GM12878 (cell line): ENCODE measurements around the gene MGLL. TPM values are rescaled to one million over a fixed set of nuclear protein-coding genes. Genes with fewer than 3 reads are reported as not detected.

Source experiments
- ATAC-seq: fragments of 200-7000 bp; cut with Tn5 transposase; 3 replicates; pipeline ENCODE4 v1.9.1; 2020; ENCODE audit warnings: mild to moderate bottlenecking, moderate library complexity
- BruUV-seq: library from RNA; stranded (reverse); fragments of 400-500 nt; replicated peaks from 2 replicates; lab custom pipeline; 2021; lab: Mats Ljungman, UMichigan
- CTCF ChIA-PET: fragments of 300-600 bp; sonication (Branson Sonifier 250); formaldehyde crosslinking; extraction: SDS; loops from one replicate; lab custom pipeline; 2021; ENCODE audit warnings: inconsistent platforms; lab: Yijun Ruan, JAX
- POLR2A ChIA-PET: fragments of 350-600 bp; formaldehyde crosslinking; extraction: SDS; loops from one replicate; lab custom pipeline; 2021; ENCODE audit warnings: inconsistent platforms; lab: Charles Lee
- RAD21 ChIA-PET: fragments of 300-600 bp; sonication (Branson Sonifier 250); formaldehyde crosslinking; loops from one replicate; lab custom pipeline; 2023; ENCODE audit warnings: antibody characterized with exemption; ENCODE audit not compliant: unreplicated experiment; lab: Charles Lee
- SMC1A ChIA-PET: fragments of 300-600 bp; sonication (Branson Sonifier 250); formaldehyde crosslinking; loops from one replicate; lab custom pipeline; 2023; ENCODE audit not compliant: unreplicated experiment, uncharacterized antibody; lab: Charles Lee
- DNase-seq: peaks from one replicate; pipeline ENCODE4 v3.0.0-alpha.2; 2011; ENCODE audit warnings: low read depth, low spot score
- FAIRE-seq: peaks from 3 replicates; lab custom pipeline; 2011; peaks lifted over from hg19 to GRCh38; lab: Jason Lieb, UNC
- H2AFZ ChIP-seq: 2 replicates; pipeline ENCODE4 v1.6.0; 2011; ENCODE audit warnings: low read depth, low read length, control low read depth; ENCODE audit not compliant: control insufficient read depth
- H3K27ac ChIP-seq: 2 replicates; pipeline ENCODE4 v1.5.1; 2011; ENCODE audit warnings: control low read depth; ENCODE audit not compliant: control insufficient read depth, insufficient read depth
- H3K27me3 ChIP-seq, 2 experiments: replicated peaks in 1 of 2; 2 replicates each; pipeline versions ENCODE4 v1.6.0 to v1.6.1; 2011; ENCODE audit warnings: low read length in 1 of 2; ENCODE audit not compliant: control insufficient read depth in 2 of 2, insufficient read depth in 2 of 2
- H3K36me3 ChIP-seq, 2 experiments: 2 replicates each; pipeline ENCODE4 v1.5.1; 2011; ENCODE audit warnings: low read length in 1 of 2; ENCODE audit not compliant: control insufficient read depth in 2 of 2, insufficient read depth in 2 of 2
- H3K4me1 ChIP-seq: 2 replicates; pipeline ENCODE4 v1.6.1; 2011; ENCODE audit warnings: mild to moderate bottlenecking, low read length, moderate library complexity, mixed read lengths; ENCODE audit not compliant: control insufficient read depth, insufficient read depth
- H3K4me2 ChIP-seq: 2 replicates; pipeline ENCODE4 v1.6.0; 2011; ENCODE audit warnings: control low read depth; ENCODE audit not compliant: control insufficient read depth, insufficient read depth
- H3K4me3 ChIP-seq: fragments of 200-600 bp; sonication (generic); 2 replicates; pipeline ENCODE4 v1.5.1; 2016
- H3K79me2 ChIP-seq: 2 replicates; pipeline ENCODE4 v1.6.0; 2011; ENCODE audit warnings: low read length; ENCODE audit not compliant: control insufficient read depth, insufficient read depth
- H3K9ac ChIP-seq: 2 replicates; pipeline ENCODE4 v1.8.0; 2011; ENCODE audit warnings: low read length, control low read depth, mixed read lengths; ENCODE audit not compliant: control insufficient read depth, insufficient read depth
- H3K9me3 ChIP-seq: replicated peaks from 3 replicates; pipeline ENCODE4 v1.5.1; 2011; ENCODE audit warnings: mild to moderate bottlenecking, low read length; ENCODE audit not compliant: control insufficient read depth, insufficient read depth
- H4K20me1 ChIP-seq: 2 replicates; pipeline ENCODE4 v1.6.0; 2011; ENCODE audit not compliant: control insufficient read depth, insufficient read depth
- CREB1 ChIP-seq: IDR thresholded peaks from 2 replicates; pipeline ENCODE4 v1.6.1; 2012; ENCODE audit warnings: low read depth, mild to moderate bottlenecking, inconsistent platforms
- KLF5 ChIP-seq: fragments of 450-650 bp; IDR thresholded peaks from 2 replicates; pipeline ENCODE4 v1.6.1; 2014; ENCODE audit warnings: mild to moderate bottlenecking; ENCODE audit not compliant: partially characterized antibody
- MTA2 ChIP-seq: fragments of 450-650 bp; IDR thresholded peaks from 2 replicates; pipeline ENCODE4 v1.6.1; 2016; ENCODE audit warnings: low read depth, mild to moderate bottlenecking, moderate library complexity
- POLR2A ChIP-seq: IDR thresholded peaks from 2 replicates; pipeline ENCODE4 v1.6.1; 2011; ENCODE audit warnings: low read depth, mild to moderate bottlenecking, low read length
- RCOR1 ChIP-seq: conservative IDR thresholded peaks from 2 replicates; pipeline ENCODE4 v1.6.1; 2012; ENCODE audit warnings: low read depth, low read length, improper control_type of control experiment
- RELA ChIP-seq: fragments of 450-650 bp; IDR thresholded peaks from 2 replicates; pipeline ENCODE4 v1.8.0; 2014; ENCODE audit warnings: borderline replicate concordance; ENCODE audit not compliant: partially characterized antibody
- SMC3 ChIP-seq: IDR thresholded peaks from 2 replicates; pipeline ENCODE4 v1.6.1; 2011; ENCODE audit warnings: low read length, improper control_type of control experiment, borderline replicate concordance
- WGBS: methylation state at CpG from one replicate; pipeline ENCODE4 v1.1.6; 2016; ENCODE audit warnings: low lambda C conversion rate; ENCODE audit not compliant: insufficient replicate concordance, insufficient coverage; ENCODE audit errors: missing lambda C conversion rate; 5-methylcytosine and 5-hydroxymethylcytosine counted together
- in situ Hi-C: fragments of 300-500 bp; cut with MboI; formaldehyde crosslinking; loops from 9 replicates; pipeline ENCODE4 v1.14.3; 2018; ENCODE audit warnings: mixed read lengths
- intact Hi-C: fragments of 100-400 bp; cut with micrococcal nuclease; formaldehyde crosslinking; loops from one replicate; pipeline ENCODE4 v1.14.2; 2022; ENCODE audit not compliant: unreplicated experiment
- polyA plus RNA-seq, 11 experiments: library from polyadenylated mRNA; depleted of rRNA in 4 of 11; unstranded in 6 of 11; stranded (reverse) in 5 of 11; fragments of >200 nt; fragmentation: Nextera tagmentation in 4 of 11; fragmentation: Illumina TruSeq in 1 of 11; extraction: Ambion mirVana in 4 of 11; extraction: Trizol in 1 of 11; gene quantifications; 1 replicate in 1 of 11; 2 replicates in 10 of 11; pipeline versions ENCODE4 v1.2.1 to v1.2.3, GENCODE V29; 2011 to 2016; ENCODE audit warnings: inconsistent platforms in 2 of 11, missing spikeins in 2 of 11, low read depth in 1 of 11
- total RNA-seq, 4 experiments: library from RNA; depleted of rRNA in 3 of 4; stranded (reverse); fragments of >200 nt in 3 of 4; fragmentation: Illumina TruSeq in 1 of 4; extraction: Trizol in 1 of 4; gene quantifications; 2 replicates each; pipeline versions ENCODE4 v1.2.1 to v1.2.3, GENCODE V29; 2013 to 2021
- TF ChIP-seq, protein P1 (sequence below): fragments of 450-650 bp; IDR thresholded peaks from 2 replicates; pipeline ENCODE4 v1.6.1; 2018; ENCODE audit warnings: mild to moderate bottlenecking, low read depth, moderate library complexity; ENCODE audit not compliant: partially characterized antibody
- TF ChIP-seq, protein P2 (sequence below), 3 experiments: IDR thresholded peaks in 2 of 3; conservative IDR thresholded peaks in 1 of 3; 2 replicates each; pipeline ENCODE4 v1.5.1; 2011; ENCODE audit warnings: low read depth in 3 of 3, low read length in 3 of 3, mild to moderate bottlenecking in 3 of 3, control low read depth in 2 of 3, moderate library complexity in 2 of 3, inconsistent platforms in 1 of 3, mixed read lengths in 1 of 3; ENCODE audit not compliant: control insufficient read depth in 2 of 3, insufficient read depth in 1 of 3; ENCODE audit errors: extremely low read depth in 1 of 3

The MGLL gene
- total and polyA plus RNA-seq, 10 of the 15 experiments (the other 5 are each of a cell fraction or from before 2014, with no cell fraction given): 44.9 to 177 (median 72.9) TPM

GRCh38 chr3:127694467-127695215 is 127.7 kb downstream of the MGLL start:
- Histone ChIP-seq H3K9ac (no peak overlapping the region), H3K36me3 (peaks cover 25 to 50% of the 10 kb centered on the region in 2 experiments), H3K79me2 (no peaks in the 10 kb centered on the region), H3K4me1 (peaks cover 14% of the 10 kb centered on the region), H4K20me1 (no peaks in the 10 kb centered on the region), H2AFZ (no peak overlapping the region), H3K27ac (no peak overlapping the region), H3K4me2 (no peak overlapping the region), H3K9me3 (no peaks in the 10 kb centered on the region), H3K27me3 (no peaks in the 10 kb centered on the region), H3K4me3 (no peak overlapping the region)
- POLR2A ChIA-PET: interaction anchor here (0.6 to 1.0 kb wide), 3 partner anchors 12 to 127 kb away, joined by 3 to 4 read pairs (median 3); partner anchors contain the start of gene MGLL
- no peak for DNase-seq
- BruUV-seq: no TSS peak
- CTCF ChIA-PET: interaction anchor here (0.7 to 2.9 kb wide), 7 partner anchors 14 to 274 kb away, joined by 3 to 14 read pairs (median 3); no protein-coding TSS in a partner anchor
- in situ Hi-C loops (no loop called here), intact Hi-C loops (loop anchor here (5.0 kb wide), 2 partner anchors 58 to 138 kb away; no protein-coding TSS in a partner anchor)
- 73% methylated on average over 17 of the region's 17 CpGs for WGBS
- SMC1A ChIA-PET: interaction anchor here (0.8 to 1.6 kb wide), 3 partner anchors 32 to 265 kb away, joined by 3 to 4 read pairs (median 3); no protein-coding TSS in a partner anchor
- no peak for FAIRE-seq
- RAD21 ChIA-PET: interaction anchor here (0.5 to 1.0 kb wide), 3 partner anchors 28 to 129 kb away, joined by 3 read pairs; no protein-coding TSS in a partner anchor
- TF ChIP-seq, protein P1, sequence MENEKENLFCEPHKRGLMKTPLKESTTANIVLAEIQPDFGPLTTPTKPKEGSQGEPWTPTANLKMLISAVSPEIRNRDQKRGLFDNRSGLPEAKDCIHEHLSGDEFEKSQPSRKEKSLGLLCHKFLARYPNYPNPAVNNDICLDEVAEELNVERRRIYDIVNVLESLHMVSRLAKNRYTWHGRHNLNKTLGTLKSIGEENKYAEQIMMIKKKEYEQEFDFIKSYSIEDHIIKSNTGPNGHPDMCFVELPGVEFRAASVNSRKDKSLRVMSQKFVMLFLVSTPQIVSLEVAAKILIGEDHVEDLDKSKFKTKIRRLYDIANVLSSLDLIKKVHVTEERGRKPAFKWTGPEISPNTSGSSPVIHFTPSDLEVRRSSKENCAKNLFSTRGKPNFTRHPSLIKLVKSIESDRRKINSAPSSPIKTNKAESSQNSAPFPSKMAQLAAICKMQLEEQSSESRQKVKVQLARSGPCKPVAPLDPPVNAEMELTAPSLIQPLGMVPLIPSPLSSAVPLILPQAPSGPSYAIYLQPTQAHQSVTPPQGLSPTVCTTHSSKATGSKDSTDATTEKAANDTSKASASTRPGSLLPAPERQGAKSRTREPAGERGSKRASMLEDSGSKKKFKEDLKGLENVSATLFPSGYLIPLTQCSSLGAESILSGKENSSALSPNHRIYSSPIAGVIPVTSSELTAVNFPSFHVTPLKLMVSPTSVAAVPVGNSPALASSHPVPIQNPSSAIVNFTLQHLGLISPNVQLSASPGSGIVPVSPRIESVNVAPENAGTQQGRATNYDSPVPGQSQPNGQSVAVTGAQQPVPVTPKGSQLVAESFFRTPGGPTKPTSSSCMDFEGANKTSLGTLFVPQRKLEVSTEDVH: no peak
- TF ChIP-seq MTA2 (no peak), RCOR1 (no peak), CREB1 (no peak), RELA (no peak), KLF5 (no peak), SMC3 (peak; percentile 28; the same call in 1 of the 2 replicates), POLR2A (0 out of 2 replicates have a peak, but pooled peaks have one; percentile 27)
- TF ChIP-seq, protein P2, sequence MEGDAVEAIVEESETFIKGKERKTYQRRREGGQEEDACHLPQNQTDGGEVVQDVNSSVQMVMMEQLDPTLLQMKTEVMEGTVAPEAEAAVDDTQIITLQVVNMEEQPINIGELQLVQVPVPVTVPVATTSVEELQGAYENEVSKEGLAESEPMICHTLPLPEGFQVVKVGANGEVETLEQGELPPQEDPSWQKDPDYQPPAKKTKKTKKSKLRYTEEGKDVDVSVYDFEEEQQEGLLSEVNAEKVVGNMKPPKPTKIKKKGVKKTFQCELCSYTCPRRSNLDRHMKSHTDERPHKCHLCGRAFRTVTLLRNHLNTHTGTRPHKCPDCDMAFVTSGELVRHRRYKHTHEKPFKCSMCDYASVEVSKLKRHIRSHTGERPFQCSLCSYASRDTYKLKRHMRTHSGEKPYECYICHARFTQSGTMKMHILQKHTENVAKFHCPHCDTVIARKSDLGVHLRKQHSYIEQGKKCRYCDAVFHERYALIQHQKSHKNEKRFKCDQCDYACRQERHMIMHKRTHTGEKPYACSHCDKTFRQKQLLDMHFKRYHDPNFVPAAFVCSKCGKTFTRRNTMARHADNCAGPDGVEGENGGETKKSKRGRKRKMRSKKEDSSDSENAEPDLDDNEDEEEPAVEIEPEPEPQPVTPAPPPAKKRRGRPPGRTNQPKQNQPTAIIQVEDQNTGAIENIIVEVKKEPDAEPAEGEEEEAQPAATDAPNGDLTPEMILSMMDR (IDR thresholded peaks at IDR 0.05 in 2 of 3, conservative IDR thresholded peaks at IDR 0.05 in 1 of 3; ENCODE audit: control insufficient read depth in 2 of 3, extremely low read depth in 1 of 3, insufficient read depth in 1 of 3, low read depth in 3 of 3, low read length in 3 of 3): peak; percentile 26 to 43 (median 37); a peak in 4 of 6 replicates
- ATAC-seq: peak; percentile 25; the same call in 1 of the 3 replicates
